ENCODE measurements around the gene NFKBIB. TPM values are rescaled to one million over a fixed set of nuclear protein-coding genes. Genes with fewer than 3 reads are reported as not detected.

NFKBIB gene
- total RNA-seq, 2 experiments from 2014 or later: 44.7 to 65.7 TPM

- H3K4me3 Mint-ChIP-seq: no peak overlapping the region
- CTCF ChIA-PET: interaction anchor here (2.2 kb wide), 1 partner anchor 13 kb away, joined by 5 read pairs; no protein-coding TSS in a partner anchor
- H3K27me3 Mint-ChIP-seq: peaks cover 25% of the 10 kb centered on the region
- H3K27ac Mint-ChIP-seq: no peak overlapping the region
- peaks cover 19% of the 10 kb centered on the region for H3K4me1 Mint-ChIP-seq
- DNase-seq (no peak), ATAC-seq (no peak)
- H3K36me3 Mint-ChIP-seq: no peaks in the 10 kb centered on the region
- H3K9me3 Mint-ChIP-seq (ENCODE audit: low read depth): no peaks in the 10 kb centered on the region
Measured at GRCh38 chr19:38946229-38947010, 46.7 kb downstream of the NFKBIB start.

- Mint-ChIP-seq H3K9me3 (ENCODE audit: low read depth) (no peaks in the 10 kb centered on the region), H3K4me1 (peaks cover 18% of the 10 kb centered on the region), H3K27me3 (peaks cover 39% of the 10 kb centered on the region), H3K27ac (no peak overlapping the region), H3K36me3 (no peaks in the 10 kb centered on the region), H3K4me3 (no peak overlapping the region)
- ATAC-seq (peak; percentile 90), DNase-seq (peak; percentile 85)
- CTCF ChIA-PET: no interaction called here
Measured at GRCh38 chr19:38949580-38950367, 50.0 kb downstream of the NFKBIB start.

GRCh38 chr19:38951187-38951586, 51.4 kb downstream of the NFKBIB start:
- peaks cover 39% of the 10 kb centered on the region for H3K27me3 Mint-ChIP-seq
- H3K36me3 Mint-ChIP-seq: no peaks in the 10 kb centered on the region
- DNase-seq (no peak), ATAC-seq (no peak)
- H3K27ac Mint-ChIP-seq: no peak overlapping the region
- CTCF ChIA-PET: interaction anchor here (2.8 to 3.3 kb wide), 2 partner anchors 11 to 548 kb away, joined by 10 to 13 read pairs; partner anchors contain the start of gene FAM98C
- no peak overlapping the region for H3K4me3 Mint-ChIP-seq
- peaks cover 18% of the 10 kb centered on the region for H3K4me1 Mint-ChIP-seq
- H3K9me3 Mint-ChIP-seq (ENCODE audit: low read depth): no peaks in the 10 kb centered on the region

GRCh38 chr19:38952395-38953165, 52.8 kb downstream of the NFKBIB start:
- CTCF ChIA-PET: interaction anchor here (0.6 to 3.3 kb wide), 8 partner anchors 9 to 550 kb away, joined by 3 to 13 read pairs (median 4); partner anchors contain the start of gene FAM98C
- Mint-ChIP-seq H3K36me3 (no peaks in the 10 kb centered on the region), H3K27ac (no peak overlapping the region), H3K4me3 (no peak overlapping the region), H3K9me3 (ENCODE audit: low read depth) (no peaks in the 10 kb centered on the region), H3K27me3 (peaks cover 35% of the 10 kb centered on the region), H3K4me1 (peaks cover 18% of the 10 kb centered on the region)
- ATAC-seq (peak; percentile 48), DNase-seq (peak; percentile 65)

DNA sequence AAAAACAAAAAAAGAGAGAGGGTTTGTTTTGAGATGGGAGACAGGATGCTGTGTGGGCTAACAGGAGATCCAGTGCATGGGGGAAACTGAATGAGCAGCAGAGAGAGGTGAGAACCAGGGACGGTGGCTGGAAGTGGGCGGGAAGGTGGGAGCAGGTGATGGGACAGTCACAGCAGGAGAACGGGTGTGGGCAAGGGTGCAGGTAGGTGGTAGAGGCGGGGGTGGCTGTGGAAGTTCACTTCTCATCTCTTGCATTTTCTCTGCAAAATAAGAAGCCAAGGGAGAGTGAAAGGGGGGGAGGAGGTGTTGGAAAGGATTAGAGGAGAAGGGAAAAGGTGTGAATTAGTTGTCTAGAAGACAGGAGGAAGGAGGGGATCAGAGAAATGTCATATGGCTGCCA, 53.9 kb downstream of the NFKBIB start:
- ATAC-seq: no peak
- H3K4me3 Mint-ChIP-seq: no peak overlapping the region
- DNase-seq: no peak
- H3K9me3 Mint-ChIP-seq (ENCODE audit: low read depth): no peaks in the 10 kb centered on the region
- CTCF ChIA-PET: interaction anchor here (1.3 to 3.3 kb wide), 4 partner anchors 8 to 551 kb away, joined by 3 to 13 read pairs (median 8); partner anchors contain the start of gene FAM98C
- no peak overlapping the region for H3K27ac Mint-ChIP-seq
- no peaks in the 10 kb centered on the region for H3K36me3 Mint-ChIP-seq
- H3K27me3 Mint-ChIP-seq: peaks cover 29% of the 10 kb centered on the region
- peaks cover 18% of the 10 kb centered on the region for H3K4me1 Mint-ChIP-seq

GRCh38 chr19:38956264-38956663, 56.5 kb downstream of the NFKBIB start:
- CTCF ChIA-PET: interaction anchor here (0.7 to 1.2 kb wide), 3 partner anchors 23 to 690 kb away, joined by 3 read pairs; no protein-coding TSS in a partner anchor

DNA sequence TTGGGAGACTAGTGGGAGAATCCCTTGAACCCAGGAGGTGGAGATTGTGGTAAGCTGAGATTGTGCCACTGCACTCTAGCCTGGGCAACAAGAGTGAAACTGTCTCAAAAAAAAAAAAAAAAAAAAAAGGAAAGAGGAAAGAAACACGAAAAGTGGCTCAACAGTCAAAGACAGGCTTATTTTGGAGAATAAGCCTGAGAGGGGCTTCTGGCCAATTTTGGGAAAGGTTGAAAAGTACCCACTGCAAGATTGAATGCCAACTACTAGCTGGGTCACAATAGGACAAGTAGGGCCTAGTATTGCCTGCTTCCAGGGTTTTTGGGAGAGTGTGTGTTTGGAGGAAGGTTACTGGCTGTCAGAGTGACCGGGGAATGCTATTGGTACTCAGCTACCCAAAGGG, 58.5 kb downstream of the NFKBIB start:
- Mint-ChIP-seq H3K27ac (no peak overlapping the region), H3K4me1 (peaks cover 7% of the 10 kb centered on the region), H3K9me3 (ENCODE audit: low read depth) (no peaks in the 10 kb centered on the region), H3K27me3 (peaks cover 14% of the 10 kb centered on the region), H3K4me3 (no peak overlapping the region), H3K36me3 (no peaks in the 10 kb centered on the region)
- CTCF ChIA-PET: interaction anchor here (0.6 kb wide), 1 partner anchor 78 kb away, joined by 3 read pairs; no protein-coding TSS in a partner anchor
- ATAC-seq: no peak
- no peak for DNase-seq

More at GRCh38 chr19:38956264-38956663, 56.5 kb downstream of the NFKBIB start:
- no peak for ATAC-seq
- Mint-ChIP-seq H3K27ac (no peak overlapping the region), H3K9me3 (ENCODE audit: low read depth) (no peaks in the 10 kb centered on the region), H3K27me3 (peaks cover 19% of the 10 kb centered on the region), H3K36me3 (no peaks in the 10 kb centered on the region), H3K4me3 (no peak overlapping the region), H3K4me1 (peaks cover 9% of the 10 kb centered on the region)
- no peak for DNase-seq

Other genes starting within 250 kb of the NFKBIB start
- 10 to 100 TPM in 1 of 2 experiments, 1 to 10 TPM in 1; 8.4 to 17.5 TPM for gene CAPN12, start 155.5 kb upstream of the NFKBIB start, total RNA-seq
- not detected for gene LGALS7, start 126.5 kb upstream of the NFKBIB start, total RNA-seq
- not detected for gene LGALS7B, start 110.8 kb upstream of the NFKBIB start, total RNA-seq
- 1 to 10 TPM; 1.4 to 2.4 TPM for gene LGALS4, start 87.0 kb upstream of the NFKBIB start, total RNA-seq
- 100 to 1,000 TPM; 207 to 214 TPM for gene ECH1, start 68.2 kb upstream of the NFKBIB start, total RNA-seq
- gene HNRNPL, start 50.0 kb upstream of the NFKBIB start, total RNA-seq: 100 to 1,000 TPM; 479 to 611 TPM
- gene RINL, start 21.7 kb upstream of the NFKBIB start, total RNA-seq: 10 to 100 TPM; 80.1 to 81.0 TPM
- 10 to 100 TPM; 47.1 to 47.8 TPM for gene SIRT2, start 351 bp upstream of the NFKBIB start, total RNA-seq
- under 1 TPM; 0.49 to 0.85 TPM for gene CCER2, start 12.2 kb downstream of the NFKBIB start, total RNA-seq
- 10 to 100 TPM; 45.7 to 46.4 TPM for gene SARS2, start 30.8 kb downstream of the NFKBIB start, total RNA-seq
- 10 to 100 TPM; 62.0 to 73.7 TPM for gene MRPS12, start 31.0 kb downstream of the NFKBIB start, total RNA-seq
- under 1 TPM in 1 of 2 experiments, not detected in 1; 0.12 TPM for gene FBXO17, start 75.8 kb downstream of the NFKBIB start, total RNA-seq
- gene FBXO27, start 132.6 kb downstream of the NFKBIB start, total RNA-seq: under 1 TPM in 1 of 2 experiments, not detected in 1; 0.19 TPM
- not detected for gene ACP7, start 184.4 kb downstream of the NFKBIB start, total RNA-seq
- 10 to 100 TPM; 14.6 to 18.4 TPM for gene PAK4, start 225.8 kb downstream of the NFKBIB start, total RNA-seq

All from activated CD8-positive, alpha-beta memory T cell treated with anti-CD3 and anti-CD28 coated beads, Interleukin-2, amount 10 ng/mL, durations not matched to agents 7 days and 5 days (primary cell).